ENCODE results near the gene ORC5. TPM values are rescaled to one million over a fixed set of nuclear protein-coding genes. Genes with fewer than 3 reads are reported as not detected.
"Not testable (repeated sequence)": the region's sequence is repeated elsewhere in the genome, so short reads cannot be mapped to it uniquely, and the experiment has no call there.

The ORC5 gene
- total RNA-seq = 10 to 100 TPM; 36.1 to 39.7 (median 38.6) TPM

GRCh38 chr7:104207731-104208420 lies at the start of gene ORC5:
TSS of gene ORC5 (minus strand) at chr7:104208013. CDS start at chr7:104207904, 109 bp downstream.
- ATAC-seq (peak; percentile 99 to 100), DNase-seq (peak; percentile 67)
- peaks cover 34% of the 10 kb centered on the region for H3K4me1 Mint-ChIP-seq (ENCODE audit: low read depth)
- peak within 1 kb of the TSS; percentile 94 for H3K4me3 Mint-ChIP-seq
- peaks cover 9% of the 10 kb centered on the region for H3K36me3 Mint-ChIP-seq (ENCODE audit: insufficient read depth)
- no peaks in the 10 kb centered on the region for H3K9me3 Mint-ChIP-seq
- peaks cover 29% of the 10 kb centered on the region for H3K27me3 Mint-ChIP-seq (ENCODE audit: low read depth)

GRCh38 chr7:104255616-104256015 lies 47.8 kb upstream of the ORC5 start:
- Mint-ChIP-seq H3K4me1 (ENCODE audit: low read depth) (no peaks in the 10 kb centered on the region), H3K4me3 (no peak overlapping the region), H3K9me3 (no peaks in the 10 kb centered on the region), H3K36me3 (ENCODE audit: insufficient read depth) (no peaks in the 10 kb centered on the region), H3K27me3 (ENCODE audit: low read depth) (peaks cover 16% of the 10 kb centered on the region)
- ATAC-seq = no peak
- DNase-seq = no peak

- no peaks in the 10 kb centered on the region for H3K36me3 Mint-ChIP-seq (ENCODE audit: insufficient read depth)
- peaks cover 15% of the 10 kb centered on the region for H3K27me3 Mint-ChIP-seq (ENCODE audit: low read depth)
- no peak for ATAC-seq
- H3K9me3 Mint-ChIP-seq = no peaks in the 10 kb centered on the region
- H3K4me3 Mint-ChIP-seq = no peak overlapping the region
- no peaks in the 10 kb centered on the region for H3K4me1 Mint-ChIP-seq (ENCODE audit: low read depth)
- DNase-seq = no peak
These were observed 47.4 kb upstream of the ORC5 start for GRCh38 chr7:104255194-104255593.

- Mint-ChIP-seq H3K27me3 (ENCODE audit: low read depth) (peaks cover 14% of the 10 kb centered on the region), H3K4me3 (no peak overlapping the region), H3K4me1 (ENCODE audit: low read depth) (no peaks in the 10 kb centered on the region), H3K9me3 (no peaks in the 10 kb centered on the region), H3K36me3 (ENCODE audit: insufficient read depth) (no peaks in the 10 kb centered on the region)
- ATAC-seq (no peak), DNase-seq (no peak)
These were observed 46.9 kb upstream of the ORC5 start for GRCh38 chr7:104254696-104255095.

- no peaks in the 10 kb centered on the region for H3K9me3 Mint-ChIP-seq
- ATAC-seq = no peak
- H3K4me3 Mint-ChIP-seq = no peak overlapping the region
- no peaks in the 10 kb centered on the region for H3K36me3 Mint-ChIP-seq (ENCODE audit: insufficient read depth)
- H3K4me1 Mint-ChIP-seq (ENCODE audit: low read depth) = no peaks in the 10 kb centered on the region
- no peak for DNase-seq
- peaks cover 17% of the 10 kb centered on the region for H3K27me3 Mint-ChIP-seq (ENCODE audit: low read depth)
These were observed 44.8 kb upstream of the ORC5 start for GRCh38 chr7:104252409-104253134.

- no peaks in the 10 kb centered on the region for H3K36me3 Mint-ChIP-seq (ENCODE audit: insufficient read depth)
- ATAC-seq = no peak
- no peaks in the 10 kb centered on the region for H3K9me3 Mint-ChIP-seq
- no peak overlapping the region for H3K4me3 Mint-ChIP-seq
- no peak for DNase-seq
- H3K4me1 Mint-ChIP-seq (ENCODE audit: low read depth) = no peaks in the 10 kb centered on the region
- H3K27me3 Mint-ChIP-seq (ENCODE audit: low read depth) = peaks cover 33% of the 10 kb centered on the region
These were observed 34.8 kb upstream of the ORC5 start for GRCh38 chr7:104242638-104243037.

- no peak for ATAC-seq
- Mint-ChIP-seq H3K36me3 (ENCODE audit: insufficient read depth) (no peaks in the 10 kb centered on the region), H3K4me1 (ENCODE audit: low read depth) (no peaks in the 10 kb centered on the region), H3K9me3 (no peaks in the 10 kb centered on the region), H3K27me3 (ENCODE audit: low read depth) (peaks cover 32% of the 10 kb centered on the region), H3K4me3 (no peak overlapping the region)
- DNase-seq = no peak
These were observed 33.9 kb upstream of the ORC5 start for GRCh38 chr7:104241538-104242209.

- Mint-ChIP-seq H3K9me3 (no peaks in the 10 kb centered on the region), H3K4me1 (ENCODE audit: low read depth) (no peaks in the 10 kb centered on the region), H3K27me3 (ENCODE audit: low read depth) (peaks cover 32% of the 10 kb centered on the region), H3K4me3 (no peak overlapping the region), H3K36me3 (ENCODE audit: insufficient read depth) (no peaks in the 10 kb centered on the region)
- no peak for DNase-seq
- ATAC-seq = no peak
These were observed 33.3 kb upstream of the ORC5 start for GRCh38 chr7:104241135-104241534.

- H3K4me1 Mint-ChIP-seq (ENCODE audit: low read depth) = no peaks in the 10 kb centered on the region
- H3K4me3 Mint-ChIP-seq = no peak overlapping the region
- H3K9me3 Mint-ChIP-seq = no peaks in the 10 kb centered on the region
- peaks cover 28% of the 10 kb centered on the region for H3K27me3 Mint-ChIP-seq (ENCODE audit: low read depth)
- ATAC-seq (no peak), DNase-seq (no peak)
- H3K36me3 Mint-ChIP-seq (ENCODE audit: insufficient read depth) = no peaks in the 10 kb centered on the region
These were observed 32.6 kb upstream of the ORC5 start for GRCh38 chr7:104240401-104240800.

GRCh38 chr7:104234990-104235389 lies 27.2 kb upstream of the ORC5 start:
- H3K4me1 Mint-ChIP-seq (ENCODE audit: low read depth); H3K36me3 Mint-ChIP-seq (ENCODE audit: insufficient read depth); H3K9me3 Mint-ChIP-seq; DNase-seq; ATAC-seq; H3K4me3 Mint-ChIP-seq: not testable (repeated sequence)
- peaks cover 23% of the 10 kb centered on the region for H3K27me3 Mint-ChIP-seq (ENCODE audit: low read depth)

GRCh38 chr7:104231054-104232046 lies 23.5 kb upstream of the ORC5 start:
- Mint-ChIP-seq H3K27me3 (ENCODE audit: low read depth) (peaks cover 22% of the 10 kb centered on the region), H3K36me3 (ENCODE audit: insufficient read depth) (no peaks in the 10 kb centered on the region), H3K4me3 (no peak overlapping the region), H3K4me1 (ENCODE audit: low read depth) (no peaks in the 10 kb centered on the region), H3K9me3 (no peaks in the 10 kb centered on the region)
- ATAC-seq (peak; percentile 77 to 81), DNase-seq (peak; percentile 21)

- DNase-seq = no peak
- no peak for ATAC-seq
- H3K4me3 Mint-ChIP-seq = no peak overlapping the region
- no peaks in the 10 kb centered on the region for H3K9me3 Mint-ChIP-seq
- peaks cover 22% of the 10 kb centered on the region for H3K27me3 Mint-ChIP-seq (ENCODE audit: low read depth)
- H3K36me3 Mint-ChIP-seq (ENCODE audit: insufficient read depth) = no peaks in the 10 kb centered on the region
- no peaks in the 10 kb centered on the region for H3K4me1 Mint-ChIP-seq (ENCODE audit: low read depth)
These were observed 22.8 kb upstream of the ORC5 start for GRCh38 chr7:104230606-104231005.

- Mint-ChIP-seq H3K36me3 (ENCODE audit: insufficient read depth) (no peaks in the 10 kb centered on the region), H3K4me3 (no peak overlapping the region), H3K27me3 (ENCODE audit: low read depth) (peaks cover 32% of the 10 kb centered on the region), H3K9me3 (no peaks in the 10 kb centered on the region), H3K4me1 (ENCODE audit: low read depth) (no peaks in the 10 kb centered on the region)
- DNase-seq (no peak), ATAC-seq (no peak)
These were observed 20.6 kb upstream of the ORC5 start for GRCh38 chr7:104228442-104228841.

- Mint-ChIP-seq H3K27me3 (ENCODE audit: low read depth) (peaks cover 26% of the 10 kb centered on the region), H3K4me1 (ENCODE audit: low read depth) (no peaks in the 10 kb centered on the region), H3K36me3 (ENCODE audit: insufficient read depth) (no peaks in the 10 kb centered on the region), H3K4me3 (no peak overlapping the region), H3K9me3 (peaks cover 6% of the 10 kb centered on the region)
- DNase-seq (no peak), ATAC-seq (no peak)
These were observed 17.6 kb upstream of the ORC5 start for GRCh38 chr7:104225451-104225850.

Measured in activated T-cell treated with anti-CD3 and anti-CD28 coated beads, Interleukin-2, amount 50 U/mL, for 4 hours (primary cell).